IMR-90 (cell line): ENCODE measurements around the gene SERPINI2. TPM values are rescaled to one million over a fixed set of nuclear protein-coding genes. Genes with fewer than 3 reads are reported as not detected.

Experiments
- ATAC-seq: fragments of 200-7000 bp; cut with Tn5 transposase; 2 replicates; pipeline ENCODE4 v1.9.1; 2020; ENCODE audit warnings: low read depth, mild to moderate bottlenecking, moderate library complexity
- BruUV-seq: library from RNA; stranded (reverse); fragments of 400-500 nt; replicated peaks from 2 replicates; lab custom pipeline; 2021; lab: Mats Ljungman, UMichigan
- CTCF ChIA-PET: fragments of 300-600 bp; formaldehyde crosslinking; extraction: SDS; loops from one replicate; lab custom pipeline; 2021; ENCODE audit warnings: antibody characterized with exemption; lab: Yijun Ruan, JAX
- POLR2A ChIA-PET: fragments of 300-600 bp; sonication (Branson Sonifier 250); formaldehyde crosslinking; loops from one replicate; lab custom pipeline; 2022; ENCODE audit warnings: antibody characterized with exemption; ENCODE audit not compliant: unreplicated experiment; lab: Charles Lee
- DNase-seq: peaks from one replicate; pipeline ENCODE4 v3.0.0; 2013
- H2AFZ ChIP-seq: replicated peaks from 2 replicates; pipeline ENCODE3; 2013; ENCODE audit warnings: low read length, mild to moderate bottlenecking; ENCODE audit not compliant: poor library complexity
- H2AK5ac ChIP-seq: 2 replicates; pipeline ENCODE4 v1.6.1; 2013; ENCODE audit warnings: low read depth, low read length, inconsistent platforms
- H2AK9ac ChIP-seq: replicated peaks from 2 replicates; pipeline ENCODE3; 2013; ENCODE audit warnings: mild to moderate bottlenecking, low read depth, low read length, moderate library complexity; ENCODE audit not compliant: poor library complexity
- H2BK120ac ChIP-seq: 2 replicates; pipeline ENCODE4 v1.6.1; 2013; ENCODE audit warnings: low read depth, low read length, inconsistent platforms
- H2BK15ac ChIP-seq: 3 replicates; pipeline ENCODE4 v1.6.1; 2013; ENCODE audit warnings: low read depth, low read length, inconsistent platforms
- H2BK20ac ChIP-seq: 2 replicates; pipeline ENCODE4 v1.6.1; 2013; ENCODE audit warnings: low read depth, mild to moderate bottlenecking, inconsistent platforms, low read length, moderate library complexity
- H2BK5ac ChIP-seq: 2 replicates; pipeline ENCODE4 v1.6.1; 2013; ENCODE audit warnings: mild to moderate bottlenecking, low read depth, low read length, inconsistent platforms; ENCODE audit not compliant: poor library complexity, severe bottlenecking
- H3K14ac ChIP-seq: replicated peaks from 2 replicates; pipeline ENCODE4 v1.6.1; 2013; ENCODE audit warnings: low read depth, low read length, inconsistent platforms
- H3K18ac ChIP-seq: 2 replicates; pipeline ENCODE4 v1.6.1; 2013; ENCODE audit warnings: low read depth, low read length, control low read depth
- H3K23ac ChIP-seq: 2 replicates; pipeline ENCODE4 v1.6.1; 2013; ENCODE audit warnings: low read depth, low read length, inconsistent platforms
- H3K27ac ChIP-seq: 2 replicates; pipeline ENCODE4 v1.5.1; 2013; ENCODE audit warnings: mild to moderate bottlenecking, control low read depth, low read length; ENCODE audit not compliant: insufficient read depth
- H3K27me3 ChIP-seq: 2 replicates; pipeline ENCODE4 v1.6.1; 2013; ENCODE audit warnings: low read length; ENCODE audit not compliant: control insufficient read depth, insufficient read depth
- H3K36me3 ChIP-seq: 2 replicates; pipeline ENCODE4 v1.6.1; 2013; ENCODE audit warnings: low read length, mixed read lengths; ENCODE audit not compliant: control insufficient read depth, insufficient read depth
- H3K4ac ChIP-seq: 2 replicates; pipeline ENCODE4 v1.6.1; 2013; ENCODE audit warnings: low read depth, low read length, inconsistent platforms
- H3K4me1 ChIP-seq: 2 replicates; pipeline ENCODE4 v1.6.1; 2013; ENCODE audit warnings: low read length, mixed read lengths; ENCODE audit not compliant: control insufficient read depth, insufficient read depth
- H3K4me2 ChIP-seq: 2 replicates; pipeline ENCODE4 v1.6.1; 2013; ENCODE audit warnings: low read depth, mild to moderate bottlenecking, control low read depth, low read length, moderate library complexity
- H3K4me3 ChIP-seq: 2 replicates; pipeline ENCODE4 v1.5.1; 2013; ENCODE audit warnings: low read depth, mild to moderate bottlenecking, control low read depth, low read length, moderate library complexity; ENCODE audit not compliant: insufficient read depth
- H3K56ac ChIP-seq: 2 replicates; pipeline ENCODE4 v1.6.1; 2013; ENCODE audit warnings: low read length, inconsistent platforms; ENCODE audit not compliant: insufficient read depth; ENCODE audit errors: extremely low read depth
- H3K79me1 ChIP-seq, 2 experiments: 2 replicates each; pipeline ENCODE4 v1.6.1; 2013; ENCODE audit warnings: low read length in 2 of 2, inconsistent platforms in 1 of 2, low read depth in 1 of 2
- H3K9ac ChIP-seq: 2 replicates; pipeline ENCODE4 v1.6.1; 2013; ENCODE audit warnings: low read depth, low read length, control low read depth
- H3K9me1 ChIP-seq: 2 replicates; pipeline ENCODE4 v1.6.1; 2013; ENCODE audit warnings: low read length, inconsistent platforms; ENCODE audit not compliant: insufficient read depth
- H3K9me3 ChIP-seq: 2 replicates; pipeline ENCODE4 v1.6.1; 2013; ENCODE audit warnings: low read length; ENCODE audit not compliant: control insufficient read depth, insufficient read depth
- H4K20me1 ChIP-seq: 2 replicates; pipeline ENCODE4 v1.6.1; 2013; ENCODE audit warnings: low read length, inconsistent platforms; ENCODE audit not compliant: insufficient read depth
- H4K5ac ChIP-seq: 2 replicates; pipeline ENCODE4 v1.6.1; 2013; ENCODE audit warnings: mild to moderate bottlenecking, low read depth, low read length, control low read depth
- H4K8ac ChIP-seq, 2 experiments: 2 replicates each; pipeline ENCODE4 v1.6.1; 2013; ENCODE audit warnings: low read depth in 2 of 2, low read length in 2 of 2, control low read depth in 1 of 2, inconsistent platforms in 1 of 2
- H4K91ac ChIP-seq: 2 replicates; pipeline ENCODE4 v1.6.1; 2013; ENCODE audit warnings: low read depth, low read length, inconsistent platforms; ENCODE audit not compliant: insufficient read depth
- BHLHE40 ChIP-seq: fragments of 150-350 bp; IDR thresholded peaks from 2 replicates; pipeline ENCODE4 v1.6.1; 2016; ENCODE audit warnings: mild to moderate bottlenecking, low read depth, low read length
- CHD1 ChIP-seq: IDR thresholded peaks from 2 replicates; pipeline ENCODE4 v1.6.1; 2012; ENCODE audit warnings: low read depth, low read length, improper control_type of control experiment
- FOS ChIP-seq: fragments of 150-350 bp; IDR thresholded peaks from 2 replicates; pipeline ENCODE4 v1.6.1; 2016; ENCODE audit warnings: low read depth, low read length
- MAZ ChIP-seq: IDR thresholded peaks from 2 replicates; pipeline ENCODE4 v1.6.1; 2012; ENCODE audit warnings: low read depth, mild to moderate bottlenecking, low read length, improper control_type of control experiment, moderate library complexity, borderline replicate concordance
- MXI1 ChIP-seq: IDR thresholded peaks from 2 replicates; pipeline ENCODE4 v1.6.1; 2012; ENCODE audit warnings: low read depth, mild to moderate bottlenecking, low read length, moderate library complexity, borderline replicate concordance
- POLR2A ChIP-seq: IDR thresholded peaks from 2 replicates; pipeline ENCODE4 v1.6.1; 2012; ENCODE audit warnings: mild to moderate bottlenecking, low read depth, low read length
- RAD21 ChIP-seq: IDR thresholded peaks from 2 replicates; pipeline ENCODE4 v1.6.1; 2012; ENCODE audit warnings: low read length, improper control_type of control experiment
- RCOR1 ChIP-seq: IDR thresholded peaks from 2 replicates; pipeline ENCODE4 v1.6.1; 2012; ENCODE audit warnings: mild to moderate bottlenecking, low read length, improper control_type of control experiment; ENCODE audit not compliant: insufficient replicate concordance
- RFX5 ChIP-seq: IDR thresholded peaks from 2 replicates; pipeline ENCODE4 v1.8.0; 2012; ENCODE audit warnings: low read depth, mild to moderate bottlenecking, low read length, moderate library complexity
- dilution Hi-C: fragments of 300-500 bp; cut with HindIII; formaldehyde crosslinking; loops from one replicate; pipeline ENCODE4 v1.14.3; 2018; ENCODE audit warnings: low sequenced_read_pairs; ENCODE audit not compliant: unreplicated experiment
- in situ Hi-C: fragments of 300-500 bp; cut with MboI; formaldehyde crosslinking; loops from 3 replicates; pipeline ENCODE4 v1.14.3; 2019; ENCODE audit warnings: low sequenced_read_pairs, inconsistent platforms, mixed read lengths
- intact Hi-C: fragments of 100-400 bp; cut with micrococcal nuclease; formaldehyde crosslinking; loops from 2 replicates; pipeline ENCODE4 v1.10.0; 2022
- polyA plus RNA-seq, 3 experiments: library from polyadenylated mRNA; depleted of rRNA; stranded (reverse); fragments of >200 nt; gene quantifications; 2 replicates each; pipeline ENCODE4 v1.2.3, GENCODE V29; 2012; ENCODE audit warnings: low replicate concordance in 1 of 3
- total RNA-seq: library from RNA; depleted of rRNA; stranded (reverse); fragments of >200 nt; gene quantifications from 2 replicates; pipeline ENCODE4 v1.2.3, GENCODE V29; 2012
- TF ChIP-seq, protein P1 (sequence below): fragments of 150-350 bp; IDR thresholded peaks from 2 replicates; pipeline ENCODE4 v1.6.1; 2016; ENCODE audit warnings: low read depth, mild to moderate bottlenecking, low read length, moderate library complexity, borderline replicate concordance

Gene SERPINI2
- total and polyA plus RNA-seq, 2 of the 4 experiments (the other 2 are of a cell fraction) = not detected

DNA sequence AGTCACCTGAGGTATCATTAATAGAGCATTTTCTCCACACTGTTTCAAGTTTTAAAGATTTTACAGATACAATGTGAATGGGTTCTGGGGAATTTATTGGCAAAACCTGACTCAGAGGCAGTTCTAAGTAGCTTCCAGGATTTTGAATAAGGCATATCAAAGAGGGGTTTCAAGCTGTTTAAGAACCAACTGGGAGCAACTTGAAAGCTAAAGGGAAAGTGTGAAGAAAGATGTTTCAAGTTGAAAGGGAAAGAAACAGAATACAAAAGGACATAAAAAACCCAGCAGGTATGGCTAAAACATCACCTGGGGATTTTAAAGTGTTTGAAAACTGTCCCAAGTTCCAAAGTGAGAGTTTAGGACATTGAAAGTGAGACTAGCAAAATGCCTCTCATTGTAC, 17.8 kb upstream of the SERPINI2 start:
- Histone ChIP-seq H3K14ac (no peak overlapping the region), H4K91ac (no peak overlapping the region), H2BK20ac (no peak overlapping the region), H3K56ac (no peak overlapping the region), H3K27ac (no peak overlapping the region), H3K4me2 (no peak overlapping the region), H3K9me3 (peaks cover 8% of the 10 kb centered on the region), H3K36me3 (no peaks in the 10 kb centered on the region), H3K23ac (no peak overlapping the region), H3K4ac (no peak overlapping the region), H3K27me3 (no peaks in the 10 kb centered on the region), H2BK15ac (no peak overlapping the region), H4K5ac (no peak overlapping the region), H3K4me3 (no peak overlapping the region), H2AK5ac (no peak overlapping the region), H2AFZ (no peak overlapping the region), H2AK9ac (no peak overlapping the region), H4K8ac (no peak overlapping the region), H3K79me1 (no peaks in the 10 kb centered on the region), H4K20me1 (no peaks in the 10 kb centered on the region), H3K18ac (no peak overlapping the region), H2BK120ac (no peak overlapping the region), H3K9ac (no peak overlapping the region), H3K4me1 (no peaks in the 10 kb centered on the region), H3K9me1 (no peaks in the 10 kb centered on the region), H2BK5ac (no peak overlapping the region)
- CTCF ChIA-PET = no interaction called here
- in situ Hi-C loops (no loop called here), intact Hi-C loops (no loop called here), dilution Hi-C loops (no loop called here)
- DNase-seq (no peak), ATAC-seq (no peak)
- no TSS peak for BruUV-seq
- TF ChIP-seq POLR2A (no peak), MXI1 (no peak), CHD1 (no peak), MAZ (no peak), RFX5 (no peak), BHLHE40 (no peak), RAD21 (no peak), RCOR1 (no peak), FOS (no peak)
- TF ChIP-seq, protein P1, sequence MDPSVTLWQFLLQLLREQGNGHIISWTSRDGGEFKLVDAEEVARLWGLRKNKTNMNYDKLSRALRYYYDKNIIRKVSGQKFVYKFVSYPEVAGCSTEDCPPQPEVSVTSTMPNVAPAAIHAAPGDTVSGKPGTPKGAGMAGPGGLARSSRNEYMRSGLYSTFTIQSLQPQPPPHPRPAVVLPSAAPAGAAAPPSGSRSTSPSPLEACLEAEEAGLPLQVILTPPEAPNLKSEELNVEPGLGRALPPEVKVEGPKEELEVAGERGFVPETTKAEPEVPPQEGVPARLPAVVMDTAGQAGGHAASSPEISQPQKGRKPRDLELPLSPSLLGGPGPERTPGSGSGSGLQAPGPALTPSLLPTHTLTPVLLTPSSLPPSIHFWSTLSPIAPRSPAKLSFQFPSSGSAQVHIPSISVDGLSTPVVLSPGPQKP = no peak
- POLR2A ChIA-PET = no interaction called here
